ENCODE data around the gene CFAP77. TPM values are rescaled to one million over a fixed set of nuclear protein-coding genes. Genes with fewer than 3 reads are reported as not detected.

CFAP77 gene
- total and polyA plus RNA-seq, 2 of the 13 experiments (the other 11 are each of a cell fraction or from before 2014, with no cell fraction given) = not detected

GRCh38 chr9:132486706-132487350 is 76.8 kb downstream of the CFAP77 start:
- no peaks in the 10 kb centered on the region for H3K9me3 ChIP-seq (ENCODE audit: low read length)
- ATAC-seq (no peak), FAIRE-seq (no peak), DNase-seq (ENCODE audit: low spot score) (no peak)
- H3K36me3 ChIP-seq (replicated peaks in 1 of 2; ENCODE audit: control insufficient read depth in 1 of 2, insufficient read depth in 2 of 2, low read length in 2 of 2) = no peaks in the 10 kb centered on the region
- CTCF ChIA-PET (ENCODE audit: low intra/inter-chr PET ratio, low total read pairs) = no interaction called here
- no peak overlapping the region for H3K9ac ChIP-seq (ENCODE audit: insufficient read depth, low read depth, low read length)
- in situ Hi-C loops (cut with HindIII; ENCODE audit: extremely low pct_ligation_motif_present, low pct_unique_long_range_greater_than_20kb) (no loop called here), intact Hi-C loops (cut with micrococcal nuclease; ENCODE audit: unreplicated experiment) (no loop called here)
- no peak overlapping the region for H2AFZ ChIP-seq (ENCODE audit: low read length)
- POLR2A ChIA-PET = no interaction called here
- no TSS peak for BruUV-seq (replicated peaks)
- H4K20me1 ChIP-seq (ENCODE audit: insufficient read depth, low read length) = no peaks in the 10 kb centered on the region
- TF ChIP-seq ZNF232 (CRISPR knock-in tag; IDR thresholded peaks at IDR 0.05; ENCODE audit: borderline replicate concordance) (no peak), ONECUT2 (CRISPR knock-in tag; IDR thresholded peaks at IDR 0.05) (no peak)
- H3K27ac ChIP-seq (ENCODE audit: extremely low read length, insufficient read depth, low read length) = no peak overlapping the region
- no peaks in the 10 kb centered on the region for H3K79me2 ChIP-seq (ENCODE audit: insufficient read depth, low read length)
- H3K4me1 ChIP-seq (ENCODE audit: insufficient read depth, low read length) = no peaks in the 10 kb centered on the region
- H3K27me3 ChIP-seq (ENCODE audit: control insufficient read depth in 1 of 2, insufficient read depth in 2 of 2, low read length in 2 of 2) = peaks cover 3 to 54% of the 10 kb centered on the region in 2 experiments; a peak in 4 of 5 replicates
- WGBS (ENCODE audit: low lambda C conversion rate) = 36% methylated on average over 21 of the region's 32 CpGs
- no peak overlapping the region for H3K4me3 ChIP-seq (replicated peaks in 1 of 3; ENCODE audit: insufficient read depth in 1 of 3, low read depth in 2 of 3, low read length in 3 of 3)
- H3K4me2 ChIP-seq (ENCODE audit: low read depth, low read length) = no peak overlapping the region

GRCh38 chr9:132487351-132487791 is 77.4 kb downstream of the CFAP77 start:
- 3% methylated on average over 7 of the region's 7 CpGs for WGBS (ENCODE audit: low lambda C conversion rate)
- ATAC-seq (no peak), FAIRE-seq (no peak), DNase-seq (ENCODE audit: low spot score) (no peak)
- ChIA-PET POLR2A (no interaction called here), CTCF (ENCODE audit: low intra/inter-chr PET ratio, low total read pairs) (no interaction called here)
- Histone ChIP-seq H3K4me3 (replicated peaks in 1 of 3; ENCODE audit: insufficient read depth in 1 of 3, low read depth in 2 of 3, low read length in 3 of 3) (no peak overlapping the region), H3K27me3 (ENCODE audit: control insufficient read depth in 1 of 2, insufficient read depth in 2 of 2, low read length in 2 of 2) (peaks cover 3 to 57% of the 10 kb centered on the region in 2 experiments; a peak in 4 of 5 replicates), H3K9me3 (ENCODE audit: low read length) (no peaks in the 10 kb centered on the region), H3K36me3 (replicated peaks in 1 of 2; ENCODE audit: control insufficient read depth in 1 of 2, insufficient read depth in 2 of 2, low read length in 2 of 2) (no peaks in the 10 kb centered on the region), H3K9ac (ENCODE audit: insufficient read depth, low read depth, low read length) (no peak overlapping the region), H3K27ac (ENCODE audit: extremely low read length, insufficient read depth, low read length) (no peak overlapping the region), H3K4me1 (ENCODE audit: insufficient read depth, low read length) (no peaks in the 10 kb centered on the region), H2AFZ (ENCODE audit: low read length) (no peak overlapping the region), H4K20me1 (ENCODE audit: insufficient read depth, low read length) (no peaks in the 10 kb centered on the region), H3K79me2 (ENCODE audit: insufficient read depth, low read length) (no peaks in the 10 kb centered on the region), H3K4me2 (ENCODE audit: low read depth, low read length) (no peak overlapping the region)
- in situ Hi-C loops (cut with HindIII; ENCODE audit: extremely low pct_ligation_motif_present, low pct_unique_long_range_greater_than_20kb) (no loop called here), intact Hi-C loops (cut with micrococcal nuclease; ENCODE audit: unreplicated experiment) (no loop called here)
- BruUV-seq (replicated peaks) = no TSS peak
- TF ChIP-seq, protein P1, sequence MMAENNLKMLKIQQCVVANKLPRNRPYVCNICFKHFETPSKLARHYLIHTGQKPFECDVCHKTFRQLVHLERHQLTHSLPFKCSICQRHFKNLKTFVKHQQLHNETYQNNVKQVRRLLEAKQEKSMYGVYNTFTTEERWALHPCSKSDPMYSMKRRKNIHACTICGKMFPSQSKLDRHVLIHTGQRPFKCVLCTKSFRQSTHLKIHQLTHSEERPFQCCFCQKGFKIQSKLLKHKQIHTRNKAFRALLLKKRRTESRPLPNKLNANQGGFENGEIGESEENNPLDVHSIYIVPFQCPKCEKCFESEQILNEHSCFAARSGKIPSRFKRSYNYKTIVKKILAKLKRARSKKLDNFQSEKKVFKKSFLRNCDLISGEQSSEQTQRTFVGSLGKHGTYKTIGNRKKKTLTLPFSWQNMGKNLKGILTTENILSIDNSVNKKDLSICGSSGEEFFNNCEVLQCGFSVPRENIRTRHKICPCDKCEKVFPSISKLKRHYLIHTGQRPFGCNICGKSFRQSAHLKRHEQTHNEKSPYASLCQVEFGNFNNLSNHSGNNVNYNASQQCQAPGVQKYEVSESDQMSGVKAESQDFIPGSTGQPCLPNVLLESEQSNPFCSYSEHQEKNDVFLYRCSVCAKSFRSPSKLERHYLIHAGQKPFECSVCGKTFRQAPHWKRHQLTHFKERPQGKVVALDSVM (CRISPR knock-in tag; IDR thresholded peaks at IDR 0.05) = no peak
- no peak for TF ChIP-seq ZNF138 (CRISPR knock-in tag; IDR thresholded peaks at IDR 0.05; ENCODE audit: low read depth)
- TF ChIP-seq ZNF207 (IDR thresholded peaks at IDR 0.05; ENCODE audit: borderline replicate concordance) = no peak
- no peak for TF ChIP-seq ZNF501 (CRISPR knock-in tag; IDR thresholded peaks at IDR 0.05)
- no peak for TF ChIP-seq ZNF362 (CRISPR knock-in tag; IDR thresholded peaks at IDR 0.05; ENCODE audit: borderline replicate concordance)
- no peak for TF ChIP-seq TEAD3 (CRISPR knock-in tag; optimal IDR thresholded peaks at IDR 0.05; ENCODE audit: borderline replicate concordance)
- no peak for TF ChIP-seq ZNF225 (CRISPR knock-in tag; IDR thresholded peaks at IDR 0.05)
- TF ChIP-seq, protein P2, sequence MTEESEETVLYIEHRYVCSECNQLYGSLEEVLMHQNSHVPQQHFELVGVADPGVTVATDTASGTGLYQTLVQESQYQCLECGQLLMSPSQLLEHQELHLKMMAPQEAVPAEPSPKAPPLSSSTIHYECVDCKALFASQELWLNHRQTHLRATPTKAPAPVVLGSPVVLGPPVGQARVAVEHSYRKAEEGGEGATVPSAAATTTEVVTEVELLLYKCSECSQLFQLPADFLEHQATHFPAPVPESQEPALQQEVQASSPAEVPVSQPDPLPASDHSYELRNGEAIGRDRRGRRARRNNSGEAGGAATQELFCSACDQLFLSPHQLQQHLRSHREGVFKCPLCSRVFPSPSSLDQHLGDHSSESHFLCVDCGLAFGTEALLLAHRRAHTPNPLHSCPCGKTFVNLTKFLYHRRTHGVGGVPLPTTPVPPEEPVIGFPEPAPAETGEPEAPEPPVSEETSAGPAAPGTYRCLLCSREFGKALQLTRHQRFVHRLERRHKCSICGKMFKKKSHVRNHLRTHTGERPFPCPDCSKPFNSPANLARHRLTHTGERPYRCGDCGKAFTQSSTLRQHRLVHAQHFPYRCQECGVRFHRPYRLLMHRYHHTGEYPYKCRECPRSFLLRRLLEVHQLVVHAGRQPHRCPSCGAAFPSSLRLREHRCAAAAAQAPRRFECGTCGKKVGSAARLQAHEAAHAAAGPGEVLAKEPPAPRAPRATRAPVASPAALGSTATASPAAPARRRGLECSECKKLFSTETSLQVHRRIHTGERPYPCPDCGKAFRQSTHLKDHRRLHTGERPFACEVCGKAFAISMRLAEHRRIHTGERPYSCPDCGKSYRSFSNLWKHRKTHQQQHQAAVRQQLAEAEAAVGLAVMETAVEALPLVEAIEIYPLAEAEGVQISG (CRISPR knock-in tag; IDR thresholded peaks at IDR 0.05) = no peak
- no peak for TF ChIP-seq ZNF598 (CRISPR knock-in tag; IDR thresholded peaks at IDR 0.05; ENCODE audit: borderline replicate concordance)
- TF ChIP-seq HMGA1 (CRISPR knock-in tag; conservative IDR thresholded peaks at IDR 0.05) = no peak
- no peak for TF ChIP-seq RBM22 (optimal IDR thresholded peaks at IDR 0.05; ENCODE audit: low read length)
